ENCODE results near the gene RPS3.

DNA sequence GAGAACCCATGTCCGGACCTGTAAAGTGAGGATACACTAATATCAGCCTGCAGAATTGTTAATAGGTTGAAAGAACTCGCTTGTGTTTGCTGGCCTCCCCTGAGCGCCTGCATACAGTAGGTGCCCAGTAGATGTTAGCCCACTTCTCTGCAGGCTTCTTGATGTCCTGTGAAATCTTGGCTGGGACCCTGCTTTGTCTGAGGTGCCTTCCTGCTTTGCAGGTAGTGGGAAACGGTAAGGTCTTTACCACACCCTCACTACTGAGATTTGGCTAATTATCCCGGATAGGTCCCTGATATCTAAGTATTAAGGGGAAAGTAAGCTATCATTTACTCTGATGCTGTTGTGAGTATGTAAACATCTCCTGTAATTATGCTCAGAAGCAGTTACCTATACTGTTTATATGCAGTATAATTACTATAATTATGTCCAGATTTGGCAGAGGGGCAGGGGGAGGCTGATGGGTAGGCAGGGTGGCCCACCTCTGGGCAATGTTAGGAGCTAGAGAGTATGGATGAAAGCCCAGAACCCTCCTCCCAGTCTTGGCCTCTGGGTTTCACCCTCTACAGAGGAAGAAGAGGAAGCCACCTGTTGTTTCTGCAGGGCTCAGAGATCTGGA, 46.6 kb upstream of the RPS3 start:
- TF ChIP-seq EP300 (IDR thresholded peaks at IDR 0.05): no peak
- TF ChIP-seq, protein P1, sequence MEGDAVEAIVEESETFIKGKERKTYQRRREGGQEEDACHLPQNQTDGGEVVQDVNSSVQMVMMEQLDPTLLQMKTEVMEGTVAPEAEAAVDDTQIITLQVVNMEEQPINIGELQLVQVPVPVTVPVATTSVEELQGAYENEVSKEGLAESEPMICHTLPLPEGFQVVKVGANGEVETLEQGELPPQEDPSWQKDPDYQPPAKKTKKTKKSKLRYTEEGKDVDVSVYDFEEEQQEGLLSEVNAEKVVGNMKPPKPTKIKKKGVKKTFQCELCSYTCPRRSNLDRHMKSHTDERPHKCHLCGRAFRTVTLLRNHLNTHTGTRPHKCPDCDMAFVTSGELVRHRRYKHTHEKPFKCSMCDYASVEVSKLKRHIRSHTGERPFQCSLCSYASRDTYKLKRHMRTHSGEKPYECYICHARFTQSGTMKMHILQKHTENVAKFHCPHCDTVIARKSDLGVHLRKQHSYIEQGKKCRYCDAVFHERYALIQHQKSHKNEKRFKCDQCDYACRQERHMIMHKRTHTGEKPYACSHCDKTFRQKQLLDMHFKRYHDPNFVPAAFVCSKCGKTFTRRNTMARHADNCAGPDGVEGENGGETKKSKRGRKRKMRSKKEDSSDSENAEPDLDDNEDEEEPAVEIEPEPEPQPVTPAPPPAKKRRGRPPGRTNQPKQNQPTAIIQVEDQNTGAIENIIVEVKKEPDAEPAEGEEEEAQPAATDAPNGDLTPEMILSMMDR (IDR thresholded peaks at IDR 0.05): no peak
